CD4-positive, alpha-beta T cell (primary cell): ENCODE data around the gene GNLY. TPM values are rescaled to one million over a fixed set of nuclear protein-coding genes. Genes with fewer than 3 reads are reported as not detected.

Experiments
- ATAC-seq: fragments of 200-7000 bp; cut with Tn5 transposase; one replicate; pipeline ENCODE4 v1.10.0; 2022; ENCODE audit warnings: mild to moderate bottlenecking; ENCODE audit not compliant: poor library complexity
- CTCF ChIA-PET: fragments of 350-600 bp; sonication (Branson Sonifier 250); formaldehyde crosslinking; loops from one replicate; lab custom pipeline; 2021; ENCODE audit warnings: antibody characterized with exemption, inconsistent platforms; lab: Charles Lee
- POLR2A ChIA-PET: fragments of 350-600 bp; sonication (Branson Sonifier 250); formaldehyde crosslinking; loops from one replicate; lab custom pipeline; 2021; ENCODE audit warnings: antibody characterized with exemption, inconsistent platforms; lab: Charles Lee
- DNase-seq, 14 experiments: peaks; one replicate each; pipeline ENCODE4 v3.0.0-alpha.2; 2013 to 2020; ENCODE audit warnings: mixed read lengths in 2 of 14
- H3K27ac ChIP-seq, 2 donors: one replicate each; pipeline versions ENCODE4 v1.5.1 to v1.7.0; 2013; ENCODE audit warnings: low read length in 2 of 2, low read depth in 1 of 2, mild to moderate bottlenecking in 1 of 2
- H3K27me3 ChIP-seq, 2 experiments: 1 replicate in 1 of 2; 2 replicates in 1 of 2; pipeline versions ENCODE4 v1.6.1 to v1.7.0; 2013; ENCODE audit warnings: low read length in 2 of 2, control low read depth in 1 of 2, mild to moderate bottlenecking in 1 of 2, moderate library complexity in 1 of 2; ENCODE audit not compliant: insufficient read depth in 2 of 2, control insufficient read depth in 1 of 2
- H3K36me3 ChIP-seq: one replicate; pipeline ENCODE4 v1.6.1; 2013; ENCODE audit warnings: low read length, control low read depth; ENCODE audit not compliant: insufficient read depth
- H3K4me1 ChIP-seq: one replicate; pipeline ENCODE4 v1.6.1; 2013; ENCODE audit warnings: low read length, control low read depth; ENCODE audit not compliant: insufficient read depth
- H3K4me3 ChIP-seq: one replicate; pipeline ENCODE4 v1.5.1; 2013; ENCODE audit warnings: mild to moderate bottlenecking, low read length, moderate library complexity
- H3K9me3 ChIP-seq, 2 experiments: 1 replicate in 1 of 2; 2 replicates in 1 of 2; pipeline versions ENCODE4 v1.6.1 to v1.7.0; 2013; ENCODE audit warnings: low read length in 2 of 2, mild to moderate bottlenecking in 2 of 2, control low read depth in 1 of 2, moderate library complexity in 1 of 2; ENCODE audit not compliant: control insufficient read depth in 1 of 2, insufficient read depth in 1 of 2
- H3K27ac Mint-ChIP-seq: one replicate; pipeline ENCODE4 v1.8.0; 2020; ENCODE audit warnings: mixed read lengths
- H3K27me3 Mint-ChIP-seq: one replicate; pipeline ENCODE4 v1.8.0; 2021; ENCODE audit warnings: mixed read lengths
- H3K36me3 Mint-ChIP-seq: one replicate; pipeline ENCODE4 v1.8.0; 2021; ENCODE audit warnings: low read depth, mixed read lengths
- H3K4me1 Mint-ChIP-seq: one replicate; pipeline ENCODE4 v1.8.0; 2021; ENCODE audit warnings: low read depth, mixed read lengths
- H3K4me3 Mint-ChIP-seq: one replicate; pipeline ENCODE4 v1.8.0; 2020; ENCODE audit warnings: mild to moderate bottlenecking, mixed read lengths
- H3K9me3 Mint-ChIP-seq: one replicate; pipeline ENCODE4 v1.8.0; 2020; ENCODE audit warnings: mixed read lengths
- CTCF ChIP-seq: fragments of 200-600 bp; IDR thresholded peaks from one replicate; pipeline ENCODE4 v1.8.0; 2022; ENCODE audit warnings: antibody characterized with exemption, mild to moderate bottlenecking
- intact Hi-C, 2 experiments: fragments of 100-400 bp; cut with DNase I in 1 of 2; cut with micrococcal nuclease in 1 of 2; formaldehyde crosslinking; loops; one replicate each; pipeline versions ENCODE4 v1.15.1 to v1.9.0; 2023 to 2025; cut with DNase I, micrococcal nuclease
- total RNA-seq, 174 experiments: library from RNA in 2 of 174; stranded (reverse) in 2 of 174; gene quantifications; one replicate each; pipeline ENCODE4 v1.2.3 and lab custom pipeline; 2021 to 2026

Gene GNLY
- total RNA-seq, 2 experiments from 2014 or later = 45.1 TPM

- no peak overlapping the region for H3K4me3 ChIP-seq
- CTCF ChIA-PET = no interaction called here
- Mint-ChIP-seq H3K9me3 (no peaks in the 10 kb centered on the region), H3K27ac (no peak overlapping the region), H3K27me3 (peaks cover 34% of the 10 kb centered on the region), H3K4me3 (no peak overlapping the region), H3K4me1 (no peaks in the 10 kb centered on the region), H3K36me3 (no peaks in the 10 kb centered on the region)
- no peaks in the 10 kb centered on the region for H3K9me3 ChIP-seq
- POLR2A ChIA-PET = no interaction called here
- ATAC-seq (no peak), DNase-seq (no peak)
- H3K27ac ChIP-seq = no peak overlapping the region
- intact Hi-C loops = no loop called here
- no peaks in the 10 kb centered on the region for H3K36me3 ChIP-seq
- H3K4me1 ChIP-seq = no peaks in the 10 kb centered on the region
- H3K27me3 ChIP-seq = no peaks in the 10 kb centered on the region
- TF ChIP-seq CTCF = no peak
Measured at GRCh38 chr2:85737481-85737880, 43.3 kb downstream of the GNLY start.

GRCh38 chr2:85737961-85738360 lies 43.8 kb downstream of the GNLY start:
- TF ChIP-seq CTCF = no peak
- H3K27ac ChIP-seq = no peak overlapping the region
- Mint-ChIP-seq H3K27me3 (peaks cover 34% of the 10 kb centered on the region), H3K27ac (no peak overlapping the region), H3K4me3 (no peak overlapping the region), H3K36me3 (no peaks in the 10 kb centered on the region), H3K9me3 (no peaks in the 10 kb centered on the region), H3K4me1 (no peaks in the 10 kb centered on the region)
- H3K9me3 ChIP-seq = no peaks in the 10 kb centered on the region
- no peaks in the 10 kb centered on the region for H3K27me3 ChIP-seq
- ChIA-PET CTCF (no interaction called here), POLR2A (no interaction called here)
- H3K4me1 ChIP-seq = no peaks in the 10 kb centered on the region
- no peak for DNase-seq
- intact Hi-C loops = no loop called here
- ATAC-seq = no peak
- H3K4me3 ChIP-seq = no peak overlapping the region
- H3K36me3 ChIP-seq = no peaks in the 10 kb centered on the region

- H3K9me3 Mint-ChIP-seq = no peaks in the 10 kb centered on the region
- Histone ChIP-seq H3K4me3 (no peak overlapping the region), H3K27ac (no peak overlapping the region), H3K36me3 (no peaks in the 10 kb centered on the region), H3K9me3 (no peaks in the 10 kb centered on the region), H3K4me1 (no peaks in the 10 kb centered on the region), H3K27me3 (peaks cover 2 to 8% of the 10 kb centered on the region in 2 experiments)
- POLR2A ChIA-PET = no interaction called here
- intact Hi-C loops = no loop called here
- H3K4me1 Mint-ChIP-seq = no peaks in the 10 kb centered on the region
- no peak overlapping the region for H3K4me3 Mint-ChIP-seq
- H3K27ac Mint-ChIP-seq = no peak overlapping the region
- no peak for TF ChIP-seq CTCF
- peaks cover 47% of the 10 kb centered on the region for H3K27me3 Mint-ChIP-seq
- H3K36me3 Mint-ChIP-seq = no peaks in the 10 kb centered on the region
- no peak for ATAC-seq
- DNase-seq = no peak
- CTCF ChIA-PET = no interaction called here
Measured at GRCh38 chr2:85740193-85740592, 46.0 kb downstream of the GNLY start.
